Hepatocyte (in vitro differentiated cells): Measurements from ENCODE around the gene LYPD6.

Experiments used
- CTCF ChIP-seq: fragments of 200-600 bp; sonication (generic); IDR thresholded peaks from 2 replicates; pipeline ENCODE4 v1.5.1; 2016; ENCODE audit warnings: antibody characterized with exemption, mild to moderate bottlenecking; ENCODE audit not compliant: poor library complexity
- EZH2 ChIP-seq: fragments of 200-600 bp; sonication (generic); IDR thresholded peaks from 2 replicates; pipeline ENCODE4 v1.6.1; 2016; ENCODE audit warnings: antibody characterized with exemption, mild to moderate bottlenecking, borderline replicate concordance
- EZH2phosphoT487 ChIP-seq: fragments of 200-600 bp; sonication (generic); IDR thresholded peaks from one replicate; pipeline ENCODE4 v1.6.1; 2018; ENCODE audit warnings: antibody characterized with exemption, mild to moderate bottlenecking, low read depth, moderate library complexity; ENCODE audit not compliant: unreplicated experiment, severe bottlenecking

- no peak for TF ChIP-seq CTCF
- no peak for TF ChIP-seq EZH2phosphoT487
- TF ChIP-seq EZH2: no peak
These were observed 34.5 kb downstream of the LYPD6 start for GRCh38 chr2:149364839-149365238.
